HepG2 (cell line): ENCODE data around the gene CNTN5. TPM values are rescaled to one million over a fixed set of nuclear protein-coding genes. Genes with fewer than 3 reads are reported as not detected.

ENCODE experiments used
- ATAC-seq: fragments of 200-7000 bp; cut with Tn5 transposase; 3 replicates; pipeline ENCODE4 v1.9.1; 2020; ENCODE audit warnings: mild to moderate bottlenecking, moderate library complexity
- BruUV-seq: library from RNA; stranded (reverse); fragments of 400-500 nt; replicated peaks from 2 replicates; lab custom pipeline; 2021; lab: Mats Ljungman, UMichigan
- CTCF ChIA-PET: fragments of 300-600 bp; formaldehyde crosslinking; extraction: SDS; loops from one replicate; lab custom pipeline; 2021; ENCODE audit warnings: low total read pairs, inconsistent platforms, low intra/inter-chr PET ratio; lab: Yijun Ruan, JAX
- POLR2A ChIA-PET: fragments of 350-600 bp; sonication (Branson Sonifier 250); formaldehyde crosslinking; loops from one replicate; lab custom pipeline; 2020; ENCODE audit warnings: antibody characterized with exemption, inconsistent platforms; lab: Yijun Ruan, JAX
- DNase-seq: peaks from one replicate; pipeline ENCODE4 v3.0.0-alpha.2; 2015; ENCODE audit warnings: low spot score
- FAIRE-seq: peaks from 3 replicates; lab custom pipeline; 2011; peaks lifted over from hg19 to GRCh38; lab: Jason Lieb, UNC
- H2AFZ ChIP-seq: one replicate; pipeline ENCODE4 v1.6.1; 2011; ENCODE audit warnings: low read length, inconsistent platforms
- H3K27ac ChIP-seq: fragments of 300-600 bp; 3 replicates; pipeline ENCODE4 v1.8.0; 2011; ENCODE audit warnings: mixed run types, mild to moderate bottlenecking, mixed read lengths, low read length, inconsistent platforms; ENCODE audit not compliant: insufficient read depth; ENCODE audit errors: extremely low read length
- H3K27me3 ChIP-seq, 2 experiments: fragments of 200-600 bp in 1 of 2; 2 replicates in 1 of 2; 3 replicates in 1 of 2; pipeline versions ENCODE4 v1.6.0 to v1.8.0; 2011; ENCODE audit warnings: low read length in 2 of 2, mild to moderate bottlenecking in 2 of 2, moderate library complexity in 2 of 2, inconsistent platforms in 1 of 2; ENCODE audit not compliant: insufficient read depth in 2 of 2, control insufficient read depth in 1 of 2
- H3K36me3 ChIP-seq, 2 experiments: fragments of 200-600 bp in 1 of 2; replicated peaks in 1 of 2; 2 replicates in 1 of 2; 3 replicates in 1 of 2; pipeline versions ENCODE4 v1.5.1 to v1.8.0; 2011; ENCODE audit warnings: low read length in 2 of 2, inconsistent platforms in 1 of 2; ENCODE audit not compliant: insufficient read depth in 2 of 2, control insufficient read depth in 1 of 2
- H3K4me1 ChIP-seq: 2 replicates; pipeline ENCODE4 v1.5.1; 2012; ENCODE audit warnings: low read length, inconsistent platforms; ENCODE audit not compliant: insufficient read depth
- H3K4me2 ChIP-seq: 2 replicates; pipeline ENCODE4 v1.6.0; 2011; ENCODE audit warnings: low read depth, low read length, inconsistent platforms
- H3K4me3 ChIP-seq, 3 experiments: fragments of 200-600 bp in 1 of 3; sonication (generic), shearing (Covaris generic) in 1 of 3; replicated peaks in 1 of 3; 2 replicates each; pipeline ENCODE4 v1.5.1; 2011 to 2016; ENCODE audit warnings: low read length in 3 of 3, inconsistent platforms in 2 of 3, low read depth in 2 of 3, mild to moderate bottlenecking in 2 of 3, control low read depth in 1 of 3, mixed read lengths in 1 of 3; ENCODE audit not compliant: insufficient read depth in 1 of 3
- H3K79me2 ChIP-seq: one replicate; pipeline ENCODE4 v1.6.1; 2011; ENCODE audit warnings: low read length, inconsistent platforms; ENCODE audit not compliant: insufficient read depth
- H3K9ac ChIP-seq: 2 replicates; pipeline ENCODE4 v1.6.0; 2011; ENCODE audit warnings: mild to moderate bottlenecking, low read depth, low read length, inconsistent platforms; ENCODE audit not compliant: insufficient read depth
- H3K9me3 ChIP-seq: 2 replicates; pipeline ENCODE4 v1.5.1; 2012; ENCODE audit warnings: mild to moderate bottlenecking, low read length
- H4K20me1 ChIP-seq: 2 replicates; pipeline ENCODE4 v1.6.0; 2011; ENCODE audit warnings: inconsistent platforms, mild to moderate bottlenecking, low read length, moderate library complexity; ENCODE audit not compliant: insufficient read depth
- BRF2 ChIP-seq: sonication (generic); formaldehyde crosslinking; IDR thresholded peaks from 2 replicates; pipeline ENCODE4 v1.8.1; 2022; ENCODE audit warnings: mild to moderate bottlenecking, missing genetic modification reagents
- JUN ChIP-seq: sonication (generic); formaldehyde crosslinking; IDR thresholded peaks from 2 replicates; pipeline ENCODE4 v1.4.0; 2020; ENCODE audit warnings: mild to moderate bottlenecking, missing genetic modification reagents
- MED13 ChIP-seq: sonication (generic); formaldehyde crosslinking; IDR thresholded peaks from 2 replicates; pipeline ENCODE4 v1.5.0; 2020; ENCODE audit warnings: missing genetic modification reagents
- MTF1 ChIP-seq: sonication (generic); formaldehyde crosslinking; IDR thresholded peaks from 2 replicates; pipeline ENCODE4 v1.5.0; 2020; ENCODE audit warnings: missing genetic modification reagents
- NFRKB ChIP-seq: fragments of 450-650 bp; IDR thresholded peaks from 2 replicates; pipeline ENCODE4 v1.6.1; 2017
- NFYC ChIP-seq: IDR thresholded peaks from 2 replicates; pipeline ENCODE4 v1.6.1; 2016; ENCODE audit warnings: missing genetic modification reagents, missing compliant biosample characterization
- PCBP2 ChIP-seq: fragments of 200-400 bp; formaldehyde crosslinking; optimal IDR thresholded peaks from 2 replicates; pipeline ENCODE3; 2018; ENCODE audit warnings: low read length, low read depth; ENCODE audit not compliant: poor library complexity, severe bottlenecking
- RAD21 ChIP-seq: fragments of 450-650 bp; formaldehyde crosslinking; IDR thresholded peaks from 2 replicates; pipeline ENCODE4 v1.5.0; 2020; ENCODE audit warnings: mild to moderate bottlenecking
- STAT5B ChIP-seq: sonication (generic); formaldehyde crosslinking; IDR thresholded peaks from 2 replicates; pipeline ENCODE4 v1.4.0; 2020; ENCODE audit warnings: missing genetic modification reagents
- ZIK1 ChIP-seq: sonication (generic); formaldehyde crosslinking; IDR thresholded peaks from 2 replicates; pipeline ENCODE4 v1.5.0; 2020; ENCODE audit warnings: mild to moderate bottlenecking, low read depth, missing genetic modification reagents, borderline replicate concordance
- ZNF18 ChIP-seq: sonication (generic); formaldehyde crosslinking; IDR thresholded peaks from 2 replicates; pipeline ENCODE4 v1.8.0; 2022; ENCODE audit warnings: mild to moderate bottlenecking, missing genetic modification reagents; ENCODE audit not compliant: insufficient replicate concordance
- ZNF350 ChIP-seq: sonication (generic); formaldehyde crosslinking; IDR thresholded peaks from 2 replicates; pipeline ENCODE4 v1.4.0; 2020; ENCODE audit warnings: mild to moderate bottlenecking, low read depth, missing genetic modification reagents, borderline replicate concordance
- ZNF383 ChIP-seq: sonication (generic); formaldehyde crosslinking; IDR thresholded peaks from 2 replicates; pipeline ENCODE4 v1.4.0; 2020; ENCODE audit warnings: missing genetic modification reagents, mild to moderate bottlenecking, borderline replicate concordance
- ZNF512B ChIP-seq: sonication (generic); formaldehyde crosslinking; IDR thresholded peaks from 2 replicates; pipeline ENCODE4 v1.5.1; 2020; ENCODE audit warnings: missing genetic modification reagents, mild to moderate bottlenecking, borderline replicate concordance
- ZNF710 ChIP-seq: sonication (generic); formaldehyde crosslinking; IDR thresholded peaks from 2 replicates; pipeline ENCODE4 v1.5.0; 2020; ENCODE audit warnings: mild to moderate bottlenecking, missing genetic modification reagents, borderline replicate concordance
- ZNF761 ChIP-seq: sonication (generic); formaldehyde crosslinking; conservative IDR thresholded peaks from 2 replicates; pipeline ENCODE4 v1.4.0; 2020; ENCODE audit warnings: mild to moderate bottlenecking, missing genetic modification reagents
- ZNF772 ChIP-seq: sonication (generic); formaldehyde crosslinking; IDR thresholded peaks from 2 replicates; pipeline ENCODE4 v1.5.0; 2020; ENCODE audit warnings: mild to moderate bottlenecking, missing genetic modification reagents
- ZNF792 ChIP-seq: IDR thresholded peaks from 2 replicates; pipeline ENCODE4 v1.6.1; 2016
- in situ Hi-C: cut with HindIII; loops from 2 replicates; pipeline ENCODE4 v1.10.0; 2017; ENCODE audit warnings: low pct_unique_long_range_greater_than_20kb; ENCODE audit not compliant: extremely low pct_ligation_motif_present
- intact Hi-C: fragments of 100-400 bp; cut with micrococcal nuclease; formaldehyde crosslinking; loops from one replicate; pipeline ENCODE4 v1.10.0; 2022; ENCODE audit not compliant: unreplicated experiment
- polyA plus RNA-seq, 8 experiments: library from polyadenylated mRNA; depleted of rRNA in 3 of 8; stranded (reverse) in 7 of 8; unstranded in 1 of 8; fragments of >200 nt; fragmentation: Illumina TruSeq in 4 of 8; extraction: Trizol in 4 of 8; gene quantifications; 2 replicates each; pipeline versions ENCODE4 v1.2.1 to v1.2.3, GENCODE V29; 2011 to 2016; ENCODE audit warnings: low read depth in 4 of 8, missing spikeins in 1 of 8, mixed read lengths in 1 of 8; ENCODE audit not compliant: insufficient read depth in 1 of 8
- total RNA-seq, 5 experiments: library from RNA; depleted of rRNA; stranded (reverse); fragments of >200 nt; fragmentation: Illumina TruSeq; extraction: Trizol; gene quantifications; 2 replicates each; pipeline ENCODE4 v1.2.3, GENCODE V29; 2016; ENCODE audit warnings: low read depth in 1 of 5

The CNTN5 gene
- total and polyA plus RNA-seq, 2 of the 13 experiments (the other 11 are each of a cell fraction or from before 2014, with no cell fraction given), result not detected

GRCh38 chr11:100359281-100359680 is 1338.5 kb downstream of the CNTN5 start (continued):
- TF ChIP-seq BRF2 (CRISPR knock-in tag) (no peak), STAT5B (CRISPR knock-in tag) (no peak), ZNF512B (CRISPR knock-in tag) (no peak), RAD21 (CRISPR knock-in tag) (no peak), ZNF710 (CRISPR knock-in tag) (no peak), JUN (no peak), NFRKB (no peak), ZNF761 (CRISPR knock-in tag) (no peak)

GRCh38 chr11:100367892-100368291 is 1347.1 kb downstream of the CNTN5 start:
- Histone ChIP-seq H3K27ac (no peak overlapping the region), H3K36me3 (no peaks in the 10 kb centered on the region), H3K4me2 (no peak overlapping the region), H3K79me2 (no peaks in the 10 kb centered on the region), H3K4me1 (no peaks in the 10 kb centered on the region), H2AFZ (no peak overlapping the region), H3K4me3 (no peak overlapping the region), H3K27me3 (no peaks in the 10 kb centered on the region), H3K9ac (no peak overlapping the region), H3K9me3 (peaks cover 37% of the 10 kb centered on the region), H4K20me1 (no peaks in the 10 kb centered on the region)
- BruUV-seq, result no TSS peak
- CTCF ChIA-PET, result no interaction called here
- ATAC-seq, result no peak
- no peak for FAIRE-seq
- POLR2A ChIA-PET, result no interaction called here
- intact Hi-C loops, result no loop called here
- no peak for DNase-seq
- in situ Hi-C loops, result no loop called here
- TF ChIP-seq MED13 (CRISPR knock-in tag) (no peak), ZNF772 (CRISPR knock-in tag) (no peak), ZNF18 (no peak), PCBP2 (no peak), ZNF792 (CRISPR knock-in tag) (no peak), MTF1 (CRISPR knock-in tag) (no peak), ZIK1 (CRISPR knock-in tag) (no peak), ZNF383 (CRISPR knock-in tag) (no peak), NFYC (CRISPR knock-in tag) (no peak), ZNF350 (CRISPR knock-in tag) (no peak)
